NK-92 treated with Interleukin-12 subunit alpha and Interleukin-12 subunit beta, amount 100 ng/mL, for 24 hours (cell line): ENCODE measurements around the gene C6orf62.
A peak's percentile ranks its signal among the peaks of the same experiment; 100 is the strongest.
"Not testable (repeated sequence)": the region's sequence is repeated elsewhere in the genome, so short reads cannot be mapped to it uniquely, and the experiment has no call there.

Experiments
- DNase-seq: peaks from one replicate; lab custom pipeline; 2025; lab: John Stamatoyannopoulos, UW

The C6orf62 gene

DNA sequence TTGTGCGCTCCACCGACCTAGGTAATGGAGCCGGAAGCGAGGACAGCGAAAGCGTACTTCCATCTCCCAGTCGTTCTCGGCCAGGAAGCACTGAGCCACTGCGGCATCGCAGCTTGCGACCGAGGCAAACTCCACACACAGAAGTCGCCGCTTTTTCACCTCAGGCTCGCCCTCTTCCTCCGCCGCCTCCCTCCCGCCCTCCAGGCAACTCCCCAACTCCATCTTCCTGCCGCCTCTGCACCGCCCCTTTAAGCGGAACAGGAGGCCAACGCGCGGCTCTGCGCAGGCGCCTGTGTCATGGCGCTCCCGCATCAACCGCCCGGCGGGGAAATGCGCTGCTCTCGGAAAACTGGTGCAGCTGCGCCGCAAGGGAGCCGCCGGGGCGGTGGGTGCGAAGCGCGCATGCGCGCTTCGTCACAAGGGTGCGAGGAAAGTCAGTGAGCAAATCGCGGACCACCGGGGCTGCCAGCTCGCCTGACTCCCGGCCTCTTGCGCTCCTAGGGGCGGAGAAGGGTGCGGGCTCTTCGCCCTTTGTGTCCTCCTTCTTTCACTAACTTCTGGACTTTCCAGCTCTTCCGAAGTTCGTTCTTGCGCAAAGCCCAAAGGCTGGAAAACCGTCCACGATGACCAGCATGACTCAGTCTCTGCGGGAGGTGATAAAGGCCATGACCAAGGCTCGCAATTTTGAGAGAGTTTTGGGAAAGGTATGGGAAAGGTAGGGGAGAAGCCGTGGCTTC is 52.1 kb downstream of the C6orf62 start, which contains the start of the genes ACOT13 and TDP2:
TSS of gene ACOT13 (plus strand) at position 437 of the 737 bp plus-strand sequence. CDS start at position 624, 187 bp downstream.
TSS of gene TDP2 (minus strand) at position 259 of the 737 bp plus-strand sequence. CDS start at position 222, 37 bp downstream.
- DNase-seq: peak; percentile 95

DNA sequence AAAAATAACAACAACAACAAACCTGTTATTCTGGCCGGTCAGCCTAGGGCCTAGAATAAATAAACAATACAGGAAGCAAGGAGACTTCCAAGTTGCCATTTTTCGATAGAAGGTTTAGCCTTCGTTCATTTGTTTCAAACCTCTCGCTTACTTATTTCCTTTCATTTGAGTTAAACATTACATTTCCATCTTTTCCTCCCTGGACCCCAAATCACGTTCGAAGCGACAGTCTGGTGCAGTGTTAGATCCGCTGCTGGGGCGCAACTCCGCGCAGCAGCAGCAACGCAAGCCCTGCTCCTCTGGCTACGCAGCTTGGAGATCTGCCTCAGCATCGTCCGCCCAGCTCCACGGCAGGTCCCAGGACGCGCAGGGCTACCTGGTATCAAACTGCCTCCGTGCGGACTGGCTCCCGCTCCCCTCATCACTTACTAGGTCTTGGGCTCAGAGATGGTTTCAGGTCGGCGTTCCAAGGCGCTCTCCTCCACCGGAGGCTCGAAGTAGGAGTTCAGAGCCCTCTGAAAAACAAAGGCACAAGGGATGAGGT is 52.8 kb downstream of the C6orf62 start:
- no peak for DNase-seq

DNA sequence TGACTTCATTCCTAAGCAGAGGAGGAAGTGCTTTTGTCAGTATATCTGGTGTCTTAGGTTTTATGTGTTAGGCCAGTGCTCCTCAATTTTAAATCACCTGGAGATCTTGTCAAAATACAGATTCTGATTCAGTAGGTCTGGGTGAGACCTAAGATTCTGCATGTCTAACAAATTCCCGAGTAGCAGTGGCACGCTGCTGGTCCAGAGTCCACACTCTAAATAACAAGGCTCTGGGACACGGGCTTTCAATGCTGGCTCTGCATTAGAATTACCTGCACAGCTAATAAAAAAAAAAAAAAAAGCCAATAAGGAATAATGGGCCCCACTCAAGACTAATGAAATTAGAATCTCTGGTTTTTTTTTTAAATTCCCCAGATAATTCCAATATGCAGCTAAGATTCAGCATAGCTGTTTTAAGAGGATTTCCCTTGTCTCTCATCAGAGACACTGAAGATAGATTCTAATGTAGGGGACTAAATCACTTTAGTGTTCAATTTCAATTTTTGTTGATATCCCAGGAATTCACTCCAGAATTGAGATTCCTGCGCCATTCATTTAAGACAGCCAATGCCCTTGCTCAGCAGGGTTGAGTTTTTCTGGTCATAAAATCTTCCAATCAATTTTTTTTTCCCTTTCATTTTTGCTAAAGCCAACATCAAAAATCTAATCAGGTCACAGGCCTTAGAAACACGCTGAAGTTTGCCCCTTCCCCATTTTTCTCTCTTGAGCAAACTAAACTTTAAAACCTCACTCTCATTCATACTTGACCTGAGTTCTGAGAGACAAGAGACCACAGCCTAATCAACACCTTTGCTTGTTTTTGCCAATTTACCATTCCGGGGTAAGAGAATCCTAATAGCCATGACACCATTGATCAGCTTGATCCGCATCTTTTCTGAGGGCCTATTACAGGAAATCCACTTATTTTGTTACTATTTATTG is 54.6 kb downstream of the C6orf62 start:
- no peak for DNase-seq

DNA sequence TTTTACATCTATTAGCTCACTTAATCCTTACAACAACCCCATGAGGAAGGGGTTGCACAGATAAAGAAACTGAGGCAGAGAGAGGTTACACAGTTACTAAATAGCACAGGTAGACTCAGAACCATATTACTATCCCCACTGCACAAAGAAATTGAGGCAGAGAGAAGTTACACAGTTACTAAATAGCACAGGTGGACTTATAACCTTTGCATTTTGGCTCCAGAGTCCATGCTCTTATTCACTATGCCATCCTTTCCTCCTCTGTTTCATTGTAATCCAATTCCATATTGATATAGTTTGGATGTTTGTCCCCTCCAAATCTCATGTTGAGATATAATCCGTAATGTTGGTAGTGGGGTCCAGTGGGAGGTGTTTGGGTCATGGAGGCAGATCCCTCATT is 55.8 kb downstream of the C6orf62 start:
- no peak for DNase-seq

DNA sequence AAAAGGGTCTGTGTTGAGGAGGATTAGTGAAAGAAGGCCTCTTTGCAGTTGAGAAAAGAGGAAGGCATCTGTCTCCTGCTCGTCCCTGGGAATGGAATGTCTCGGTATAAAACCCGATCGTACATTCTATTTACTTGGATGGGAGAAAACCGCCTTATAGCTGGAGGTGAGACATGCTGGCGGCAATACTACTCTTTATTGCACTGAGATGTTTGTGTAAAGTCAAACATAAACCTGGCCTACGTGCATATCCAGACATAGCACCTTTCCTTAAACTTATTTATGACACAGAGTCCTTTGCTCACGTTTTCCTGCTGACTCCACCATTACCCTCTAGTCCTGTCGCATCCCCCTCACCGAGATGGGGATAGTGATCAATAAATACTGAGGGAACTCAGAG is 56.7 kb downstream of the C6orf62 start:
- DNase-seq: no peak

DNA sequence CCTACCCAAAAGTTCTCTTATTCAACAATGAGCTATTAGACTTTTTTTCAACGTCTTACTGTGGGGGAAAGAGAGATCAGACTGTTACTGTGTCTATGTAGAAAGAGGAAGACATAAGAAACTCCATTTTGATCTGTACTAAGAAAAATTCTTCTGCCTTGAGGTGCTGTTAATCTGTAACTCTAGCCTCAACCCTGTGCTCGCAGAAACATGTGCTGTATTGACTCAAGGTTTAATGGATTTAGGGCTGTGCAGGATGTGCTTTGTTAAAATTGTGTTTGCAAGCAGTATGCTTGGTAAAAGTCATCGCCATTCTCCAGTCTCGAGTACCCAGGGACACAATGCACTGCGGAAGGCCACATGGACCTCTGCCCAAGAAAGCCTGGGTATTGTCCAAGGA is 57.2 kb downstream of the C6orf62 start:
- not testable (repeated sequence) for DNase-seq

DNA sequence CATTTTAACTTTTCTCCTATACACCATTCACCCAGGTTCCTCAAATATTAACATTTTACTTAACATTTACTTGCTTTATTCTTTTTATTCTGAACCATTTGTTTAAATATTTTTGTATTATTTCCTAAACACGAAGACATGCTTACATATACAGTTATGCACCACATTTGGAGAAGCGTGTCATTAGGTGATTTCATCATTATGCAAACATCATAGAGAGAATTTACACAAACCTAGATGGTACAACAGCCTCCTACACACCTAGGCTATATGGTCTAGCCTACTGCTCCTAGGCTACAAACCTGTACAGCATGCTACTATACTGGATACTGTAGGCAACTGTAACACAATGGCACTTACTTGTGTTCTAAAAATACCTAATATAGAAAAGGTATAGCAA is 58.8 kb downstream of the C6orf62 start:
- DNase-seq: no peak

DNA sequence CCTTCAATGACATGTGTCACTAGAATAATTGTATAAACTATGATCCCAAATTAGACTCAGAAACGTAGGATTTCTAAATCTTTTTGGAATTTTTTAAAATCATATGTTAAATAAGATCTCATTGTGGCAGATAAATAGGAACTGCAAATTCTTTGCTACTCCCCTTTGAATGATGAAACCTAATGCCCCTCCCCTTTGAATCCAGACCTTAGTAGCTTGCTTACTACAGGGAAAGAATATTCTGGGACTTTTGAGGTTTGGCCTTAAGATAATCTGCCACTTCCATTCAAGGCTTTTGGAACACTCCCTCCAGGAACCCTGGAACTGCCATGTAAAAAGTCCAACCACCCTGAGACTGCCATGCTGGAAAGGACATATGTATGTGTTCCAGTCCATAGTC is 59.4 kb downstream of the C6orf62 start:
- no peak for DNase-seq

DNA sequence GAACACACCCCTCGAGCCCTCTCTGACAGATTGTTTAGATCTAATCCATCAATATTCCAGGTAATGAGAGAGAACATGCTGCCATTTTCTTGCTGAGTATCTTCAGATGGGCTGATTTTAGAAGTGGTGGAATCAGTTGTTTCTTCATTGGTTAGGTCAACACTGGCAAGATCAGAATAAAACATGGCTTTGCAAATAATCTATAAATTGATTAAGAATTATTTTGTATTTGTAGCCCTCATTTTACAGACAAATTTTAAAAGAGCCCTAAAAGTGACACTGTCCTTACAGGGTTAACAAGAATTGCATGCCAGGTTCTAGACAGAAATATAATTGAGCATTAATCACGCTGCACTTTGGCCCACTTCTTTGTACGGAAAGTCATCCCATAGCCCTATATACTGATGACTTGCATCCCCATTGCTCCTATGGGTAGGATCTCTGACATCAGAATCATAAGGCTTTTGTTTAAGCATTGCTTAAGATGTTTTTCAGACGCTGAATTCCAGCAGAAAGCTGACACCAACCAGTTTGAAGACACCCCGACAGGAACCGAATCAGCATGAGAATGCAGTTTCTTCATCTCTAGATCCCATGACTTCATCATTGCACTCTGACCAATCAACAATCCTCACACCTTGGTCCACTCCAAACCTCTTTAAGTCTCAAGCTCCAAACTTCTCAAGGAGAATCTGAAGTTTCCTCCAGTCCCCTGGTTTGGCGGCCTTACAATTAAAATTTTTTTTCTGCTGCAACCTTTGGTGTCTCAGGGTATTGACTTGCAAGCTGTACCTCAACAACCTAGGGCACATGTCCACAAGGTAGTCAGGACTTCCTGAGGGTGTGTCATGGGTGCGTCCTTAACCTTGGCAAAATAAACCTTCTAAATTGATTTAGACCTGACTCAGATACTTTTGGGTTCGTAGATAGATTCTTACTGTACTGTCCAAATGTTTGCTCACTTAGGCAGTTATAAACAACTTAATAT is 60.1 kb downstream of the C6orf62 start:
- DNase-seq: no peak

DNA sequence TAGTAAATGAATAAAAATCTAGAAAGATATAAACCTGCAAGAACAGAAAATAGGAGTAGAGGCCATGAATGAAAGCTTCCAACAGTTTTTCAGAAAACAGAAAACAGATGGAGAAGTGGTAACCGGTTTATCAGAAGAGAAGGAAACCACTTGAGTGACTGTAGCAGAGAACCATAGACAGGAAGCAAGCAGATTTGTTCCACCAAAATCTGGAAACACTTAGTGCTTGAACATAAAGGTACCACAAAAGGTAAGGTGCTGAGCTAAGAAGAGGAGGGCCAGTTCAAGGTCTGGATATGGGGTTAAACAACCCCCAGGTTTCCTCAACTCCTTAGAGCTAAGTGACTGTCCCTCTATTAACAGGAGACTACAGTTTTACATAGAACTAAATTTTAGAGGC is 63.7 kb downstream of the C6orf62 start:
- no peak for DNase-seq
